Lower leg skin (tissue), 4 donors: Measurements from ENCODE around the gene BNIP5. TPM values are rescaled to one million over a fixed set of nuclear protein-coding genes. Genes with fewer than 3 reads are reported as not detected.

Source experiments
- DNase-seq, 2 donors: peaks; one replicate each; pipeline ENCODE4 v3.0.0-alpha.2; 2019; ENCODE audit warnings: low spot score in 2 of 2
- H3K4me3 ChIP-seq: fragments of 200-600 bp; sonication (generic); 2 replicates; pipeline ENCODE4 v1.5.1; 2017; ENCODE audit warnings: mild to moderate bottlenecking, low read depth; ENCODE audit not compliant: poor library complexity, severe bottlenecking
- CTCF ChIP-seq, 3 donors: fragments of 450-650 bp; IDR thresholded peaks; one replicate each; pipeline ENCODE4 v1.5.1; 2016; ENCODE audit warnings: antibody characterized with exemption in 3 of 3, mild to moderate bottlenecking in 3 of 3, moderate library complexity in 2 of 3
- POLR2A ChIP-seq, 2 donors: fragments of 450-650 bp; IDR thresholded peaks; one replicate each; pipeline ENCODE4 v1.6.1; 2016 to 2017; ENCODE audit warnings: antibody characterized with exemption in 2 of 2, mild to moderate bottlenecking in 1 of 2, moderate library complexity in 1 of 2
- WGBS, 2 donors: methylation state at CpG; one replicate each; pipeline ENCODE4 v1.1.5; 2018; 5-methylcytosine and 5-hydroxymethylcytosine counted together
- intact Hi-C: fragments of 100-400 bp; cut with DNase I; formaldehyde crosslinking; loops from one replicate; pipeline ENCODE4 v1.15.0; 2023; ENCODE audit warnings: low total_unique reads
- total RNA-seq, 4 donors: library from RNA; depleted of rRNA; stranded (reverse); fragments of >200 nt; gene quantifications; one replicate each; pipeline ENCODE4 v1.1.0, GENCODE V29; 2016

Gene BNIP5
- total RNA-seq, 4 donors from 2014 or later: not detected

- intact Hi-C loops: no loop called here
- 62 to 80% methylated on average over 7 of the region's 7 CpGs for WGBS, 2 donors
- H3K4me3 ChIP-seq: no peak overlapping the region
- DNase-seq: no peak
- no peak for TF ChIP-seq POLR2A (IDR thresholded peaks at IDR 0.05)
- no peak for TF ChIP-seq CTCF (IDR thresholded peaks at IDR 0.05)
These were observed 10.2 kb downstream of the BNIP5 start for GRCh38 chr6:36326356-36326995.

GRCh38 chr6:36324715-36325114 lies 12.0 kb downstream of the BNIP5 start:
- intact Hi-C loops: no loop called here
- no peak for TF ChIP-seq CTCF (IDR thresholded peaks at IDR 0.05)
- no peak for TF ChIP-seq POLR2A (IDR thresholded peaks at IDR 0.05)
- 88 to 91% methylated on average over 4 of the region's 4 CpGs for WGBS, 2 donors
- no peak overlapping the region for H3K4me3 ChIP-seq
- DNase-seq: no peak

GRCh38 chr6:36324191-36324590 lies 12.5 kb downstream of the BNIP5 start:
- intact Hi-C loops: no loop called here
- no peak for DNase-seq
- TF ChIP-seq POLR2A (IDR thresholded peaks at IDR 0.05) (no peak), CTCF (IDR thresholded peaks at IDR 0.05) (no peak)
- no peak overlapping the region for H3K4me3 ChIP-seq
- WGBS, 2 donors: 83 to 85% methylated on average over 6 of the region's 6 CpGs

- TF ChIP-seq CTCF (IDR thresholded peaks at IDR 0.05) (no peak), POLR2A (IDR thresholded peaks at IDR 0.05) (no peak)
- no peak for DNase-seq
- no peak overlapping the region for H3K4me3 ChIP-seq
- intact Hi-C loops: no loop called here
- 71 to 76% methylated on average over 7 to 8 of the region's 8 CpGs for WGBS, 2 donors
These were observed 13.6 kb downstream of the BNIP5 start for GRCh38 chr6:36323062-36323461.

GRCh38 chr6:36322591-36322990 lies 14.1 kb downstream of the BNIP5 start:
- no peak for TF ChIP-seq CTCF (IDR thresholded peaks at IDR 0.05)
- TF ChIP-seq POLR2A (IDR thresholded peaks at IDR 0.05): no peak
- WGBS, 2 donors: 87 to 93% methylated on average over 3 of the region's 3 CpGs
- intact Hi-C loops: no loop called here

GRCh38 chr6:36320475-36320874 lies 16.2 kb downstream of the BNIP5 start:
- no peak overlapping the region for H3K4me3 ChIP-seq
- 84% methylated on average over 11 of the region's 11 CpGs for WGBS, 2 donors
- DNase-seq: no peak
- TF ChIP-seq POLR2A (IDR thresholded peaks at IDR 0.05): no peak
- TF ChIP-seq CTCF (IDR thresholded peaks at IDR 0.05): no peak
- intact Hi-C loops: no loop called here

More at GRCh38 chr6:36322591-36322990, 14.1 kb downstream of the BNIP5 start:
- H3K4me3 ChIP-seq: no peak overlapping the region
- no peak for DNase-seq
